HCT116 (cell line): ENCODE data around the gene RASSF9. TPM values are rescaled to one million over a fixed set of nuclear protein-coding genes. Genes with fewer than 3 reads are reported as not detected.

Source experiments
- ATAC-seq: fragments of 200-7000 bp; cut with Tn5 transposase; 2 replicates; pipeline ENCODE4 v1.9.1; 2020; ENCODE audit warnings: mild to moderate bottlenecking, moderate library complexity
- BruUV-seq: library from RNA; stranded (reverse); fragments of 400-500 nt; replicated peaks from 2 replicates; lab custom pipeline; 2021; lab: Mats Ljungman, UMichigan
- CTCF ChIA-PET: fragments of 300-600 bp; sonication (Branson Sonifier 250); formaldehyde crosslinking; loops from one replicate; lab custom pipeline; 2021; ENCODE audit warnings: antibody characterized with exemption; lab: Charles Lee
- POLR2A ChIA-PET: fragments of 300-600, 350-600 bp; sonication (Branson Sonifier 250); formaldehyde crosslinking; loops from one replicate; lab custom pipeline; 2021; ENCODE audit warnings: antibody characterized with exemption; lab: Charles Lee
- RAD21 ChIA-PET, 2 experiments: fragments of 300-600 bp; sonication (Branson Sonifier 250); formaldehyde crosslinking; loops; one replicate each; lab custom pipeline; 2023; ENCODE audit warnings: low total read pairs in 2 of 2; ENCODE audit not compliant: uncharacterized antibody in 2 of 2, unreplicated experiment in 2 of 2, low non-redundant PET in 1 of 2; lab: Charles Lee
- DNase-seq: peaks from one replicate; pipeline ENCODE4 v3.0.0-alpha.2; 2010; ENCODE audit warnings: low read depth, low spot score
- H2AFZ ChIP-seq: fragments of 200-600 bp; shearing (Covaris generic), sonication (generic); 2 replicates; pipeline ENCODE4 v1.6.1; 2017; ENCODE audit warnings: low read depth, mixed run types, mixed read lengths, antibody characterized with exemption, low read length; ENCODE audit not compliant: poor library complexity, severe bottlenecking
- H3K27ac ChIP-seq: 2 replicates; pipeline ENCODE4 v1.5.1; 2012; ENCODE audit warnings: low read depth, low read length
- H3K27me3 ChIP-seq: fragments of 200-600 bp; sonication (generic); 2 replicates; pipeline ENCODE4 v1.6.1; 2016; ENCODE audit warnings: mixed run types, low read length, mixed read lengths; ENCODE audit not compliant: insufficient read depth
- H3K36me3 ChIP-seq, 2 experiments: fragments of 200-500 bp in 1 of 2; fragments of 200-600 bp in 1 of 2; sonication (Bioruptor generic) in 1 of 2; sonication (generic) in 1 of 2; 2 replicates each; pipeline versions ENCODE4 v1.5.1 to v1.6.1; 2014 to 2016; ENCODE audit warnings: low read length in 2 of 2, inconsistent platforms in 1 of 2, mixed read lengths in 1 of 2, mixed run types in 1 of 2; ENCODE audit not compliant: insufficient read depth in 2 of 2, control insufficient read depth in 1 of 2
- H3K4me1 ChIP-seq, 2 experiments: fragments of 200-600 bp in 1 of 2; sonication (generic) in 1 of 2; 2 replicates each; pipeline versions ENCODE4 v1.5.1 to v1.6.1; 2012 to 2017; ENCODE audit warnings: low read length in 2 of 2, inconsistent platforms in 1 of 2, mild to moderate bottlenecking in 1 of 2, mixed read lengths in 1 of 2, mixed run types in 1 of 2, moderate library complexity in 1 of 2; ENCODE audit not compliant: insufficient read depth in 2 of 2, control insufficient read depth in 1 of 2
- H3K4me2 ChIP-seq: fragments of 200-600 bp; sonication (generic); 2 replicates; pipeline ENCODE4 v1.6.1; 2017; ENCODE audit warnings: mixed run types, low read length, mixed read lengths
- H3K4me3 ChIP-seq, 2 experiments: fragments of 200-600 bp in 1 of 2; sonication (generic) in 1 of 2; replicated peaks in 1 of 2; 2 replicates each; pipeline ENCODE4 v1.5.1; 2011 to 2016; ENCODE audit warnings: low read length in 2 of 2, control low read depth in 1 of 2, low read depth in 1 of 2, mild to moderate bottlenecking in 1 of 2, mixed read lengths in 1 of 2, mixed run types in 1 of 2
- H3K79me2 ChIP-seq: fragments of 200-600 bp; sonication (generic); 2 replicates; pipeline ENCODE4 v1.6.1; 2017; ENCODE audit warnings: mild to moderate bottlenecking, mixed run types, low read length, moderate library complexity, mixed read lengths; ENCODE audit not compliant: insufficient read depth
- H3K9ac ChIP-seq: fragments of 200-600 bp; sonication (generic); 2 replicates; pipeline ENCODE4 v1.6.1; 2016; ENCODE audit warnings: low read length, mixed read lengths
- H3K9me2 ChIP-seq: fragments of 200-600 bp; sonication (generic), shearing (Covaris generic); 2 replicates; pipeline ENCODE4 v1.6.1; 2017; ENCODE audit warnings: mixed run types, mild to moderate bottlenecking, moderate library complexity; ENCODE audit not compliant: insufficient read depth
- H3K9me3 ChIP-seq, 2 experiments: fragments of 200-500 bp in 1 of 2; fragments of 200-600 bp in 1 of 2; sonication (Bioruptor generic) in 1 of 2; sonication (generic) in 1 of 2; 2 replicates each; pipeline ENCODE4 v1.6.1; 2014 to 2017; ENCODE audit warnings: low read length in 2 of 2, mixed read lengths in 2 of 2, inconsistent platforms in 1 of 2, low read depth in 1 of 2, mild to moderate bottlenecking in 1 of 2, mixed run types in 1 of 2, moderate library complexity in 1 of 2; ENCODE audit not compliant: control insufficient read depth in 1 of 2, insufficient read depth in 1 of 2
- H4K20me1 ChIP-seq: fragments of 200-600 bp; sonication (generic), shearing (Covaris generic); 2 replicates; pipeline ENCODE4 v1.6.1; 2017; ENCODE audit warnings: mixed run types, mild to moderate bottlenecking, moderate library complexity; ENCODE audit not compliant: insufficient read depth
- CEBPB ChIP-seq: IDR thresholded peaks from 2 replicates; pipeline ENCODE4 v1.6.1; 2012; ENCODE audit warnings: low read depth
- EGR1 ChIP-seq: IDR thresholded peaks from 2 replicates; pipeline ENCODE4 v1.6.1; 2012; ENCODE audit warnings: low read depth
- ELF1 ChIP-seq: IDR thresholded peaks from 2 replicates; pipeline ENCODE4 v1.6.1; 2012; ENCODE audit warnings: low read depth, borderline replicate concordance
- EZH2 ChIP-seq: fragments of 200-600 bp; sonication (generic); IDR thresholded peaks from 2 replicates; pipeline ENCODE4 v1.6.1; 2017; ENCODE audit warnings: antibody characterized with exemption, mixed run types
- EZH2phosphoT487 ChIP-seq: fragments of 200-600 bp; IDR thresholded peaks from 2 replicates; pipeline ENCODE4 v1.6.1; 2018; ENCODE audit warnings: antibody characterized with exemption, borderline replicate concordance
- FOSL1 ChIP-seq: IDR thresholded peaks from 2 replicates; pipeline ENCODE4 v1.6.1; 2012; ENCODE audit warnings: low read depth
- POLR2A ChIP-seq: IDR thresholded peaks from 2 replicates; pipeline ENCODE4 v1.7.0; 2011; ENCODE audit warnings: borderline replicate concordance; ENCODE audit not compliant: insufficient read depth, insufficient read length; ENCODE audit errors: extremely low read depth
- RAD21 ChIP-seq: IDR thresholded peaks from 2 replicates; pipeline ENCODE4 v1.6.1; 2012; ENCODE audit warnings: low read depth, mild to moderate bottlenecking
- SIN3A ChIP-seq: IDR thresholded peaks from 2 replicates; pipeline ENCODE4 v1.6.1; 2012; ENCODE audit warnings: low read depth
- SP1 ChIP-seq: IDR thresholded peaks from 2 replicates; pipeline ENCODE4 v1.6.1; 2012; ENCODE audit warnings: low read depth
- TCF7L2 ChIP-seq: IDR thresholded peaks from 2 replicates; pipeline ENCODE4 v1.7.0; 2011; ENCODE audit warnings: borderline replicate concordance, inconsistent platforms; ENCODE audit not compliant: insufficient read depth, insufficient read length; ENCODE audit errors: extremely low read depth
- YY1 ChIP-seq: IDR thresholded peaks from 2 replicates; pipeline ENCODE4 v1.6.1; 2011; ENCODE audit warnings: low read length, low read depth, moderate library complexity, mild to moderate bottlenecking; ENCODE audit not compliant: insufficient replicate concordance; ENCODE audit errors: extremely low read depth
- ZFX ChIP-seq: fragments of 450-650 bp; IDR thresholded peaks from 2 replicates; pipeline ENCODE4 v1.6.1; 2017
- ZNF274 ChIP-seq: fragments of 200-500 bp; sonication (Bioruptor generic); IDR thresholded peaks from 2 replicates; pipeline ENCODE4 v1.6.1; 2014; ENCODE audit warnings: mild to moderate bottlenecking, low read depth, low read length, inconsistent platforms
- intact Hi-C: fragments of 100-400 bp; cut with micrococcal nuclease; formaldehyde crosslinking; loops from 2 replicates; pipeline ENCODE4 v1.10.0; 2022
- total RNA-seq: library from RNA; stranded (reverse); gene quantifications from one replicate; pipeline ENCODE4 v1.2.1, GENCODE V29; 2021; ENCODE audit not compliant: unreplicated experiment
- TF ChIP-seq, protein P1 (sequence below), 3 experiments: fragments of 200-600 bp in 1 of 3; sonication (generic) in 1 of 3; IDR thresholded peaks in 2 of 3; conservative IDR thresholded peaks in 1 of 3; 2 replicates each; pipeline ENCODE4 v1.5.1; 2012 to 2017; ENCODE audit warnings: low read depth in 2 of 3, low read length in 2 of 3, antibody characterized with exemption in 1 of 3, borderline replicate concordance in 1 of 3, control low read depth in 1 of 3, mild to moderate bottlenecking in 1 of 3, mixed read lengths in 1 of 3, mixed run types in 1 of 3, moderate library complexity in 1 of 3; ENCODE audit not compliant: insufficient read depth in 1 of 3
- TF ChIP-seq, protein P2 (sequence below): IDR thresholded peaks from 2 replicates; pipeline ENCODE4 v1.6.1; 2012; ENCODE audit warnings: low read depth
- TF ChIP-seq, protein P3 (sequence below): IDR thresholded peaks from 2 replicates; pipeline ENCODE4 v1.6.1; 2012

Gene RASSF9
- total RNA-seq, 1 experiment from 2014 or later: not detected

DNA sequence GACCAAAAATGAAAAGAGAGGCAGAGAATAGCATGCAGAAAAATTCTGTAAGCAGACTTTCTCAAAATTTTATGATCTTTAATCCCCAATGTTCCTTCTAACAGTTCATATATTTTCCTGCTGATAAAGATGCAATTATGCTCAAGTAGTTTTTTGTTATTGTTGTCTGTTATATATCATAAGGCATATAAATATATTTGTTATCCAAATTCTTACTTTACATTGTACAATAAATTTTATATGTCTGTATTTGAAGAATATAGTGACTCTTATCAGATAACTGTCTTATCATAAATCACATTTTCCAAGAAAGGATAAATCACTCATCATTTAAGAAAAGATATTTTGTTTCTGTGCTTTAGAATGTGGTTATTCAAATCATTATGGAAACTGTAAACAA is 2.6 kb downstream of the RASSF9 start:
- Histone ChIP-seq H3K9me3 (no peaks in the 10 kb centered on the region), H3K9me2 (no peaks in the 10 kb centered on the region), H3K4me2 (no peak overlapping the region), H2AFZ (no peak overlapping the region), H3K27ac (no peak overlapping the region), H3K9ac (no peak overlapping the region), H3K36me3 (no peaks in the 10 kb centered on the region), H3K4me3 (no peak overlapping the region), H3K27me3 (no peaks in the 10 kb centered on the region), H3K79me2 (no peaks in the 10 kb centered on the region), H4K20me1 (no peaks in the 10 kb centered on the region), H3K4me1 (no peaks in the 10 kb centered on the region)
- ChIA-PET CTCF (no interaction called here), RAD21 (no interaction called here), POLR2A (no interaction called here)
- no peak for ATAC-seq
- TF ChIP-seq ELF1 (no peak), EZH2 (no peak), SIN3A (no peak), RAD21 (no peak), CEBPB (no peak), EZH2phosphoT487 (no peak), TCF7L2 (no peak), ZFX (no peak)
- BruUV-seq: no TSS peak
- intact Hi-C loops: no loop called here
- DNase-seq: no peak

DNA sequence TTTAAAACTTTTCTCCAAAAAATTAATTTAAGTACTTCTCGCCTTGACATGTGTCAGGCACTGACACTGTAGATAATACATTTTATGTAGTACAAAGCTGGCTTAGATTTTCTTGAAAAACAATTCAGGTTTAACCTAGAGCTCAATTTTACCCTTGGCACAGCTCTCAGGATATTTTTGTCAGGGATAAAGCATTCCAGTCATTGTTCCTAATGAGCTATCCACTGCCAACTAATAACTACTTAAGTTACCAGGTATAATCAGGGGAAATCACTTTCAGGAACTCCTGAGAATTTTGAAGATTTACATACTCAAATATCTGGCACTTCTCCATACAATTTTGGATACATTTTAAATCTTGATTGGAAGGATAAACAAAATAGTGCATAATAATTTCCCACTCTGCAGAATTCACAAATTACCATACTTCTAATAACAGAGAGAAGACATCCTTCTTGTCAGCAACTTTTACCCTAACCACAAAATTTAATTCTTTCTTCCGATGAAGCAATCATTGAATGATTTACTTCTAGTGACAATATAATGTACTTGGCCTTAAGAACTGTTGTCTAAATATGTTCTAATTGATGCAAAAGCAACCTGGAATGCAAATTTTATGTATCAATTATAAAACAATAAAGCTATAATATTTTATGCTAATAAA is 4.8 kb downstream of the RASSF9 start:
- DNase-seq (no peak), ATAC-seq (no peak)
- Histone ChIP-seq H3K27me3 (no peaks in the 10 kb centered on the region), H3K9me3 (no peaks in the 10 kb centered on the region), H3K36me3 (no peaks in the 10 kb centered on the region), H3K4me3 (no peak overlapping the region), H3K9me2 (no peaks in the 10 kb centered on the region), H3K79me2 (no peaks in the 10 kb centered on the region), H2AFZ (no peak overlapping the region), H3K9ac (no peak overlapping the region), H3K4me2 (no peak overlapping the region), H4K20me1 (no peaks in the 10 kb centered on the region), H3K27ac (no peak overlapping the region), H3K4me1 (no peaks in the 10 kb centered on the region)
- ChIA-PET CTCF (no interaction called here), RAD21 (no interaction called here), POLR2A (no interaction called here)
- TF ChIP-seq EZH2 (no peak), EZH2phosphoT487 (no peak), YY1 (no peak), FOSL1 (no peak), EGR1 (no peak), ZNF274 (no peak), SP1 (no peak), POLR2A (no peak)
- TF ChIP-seq, protein P1, sequence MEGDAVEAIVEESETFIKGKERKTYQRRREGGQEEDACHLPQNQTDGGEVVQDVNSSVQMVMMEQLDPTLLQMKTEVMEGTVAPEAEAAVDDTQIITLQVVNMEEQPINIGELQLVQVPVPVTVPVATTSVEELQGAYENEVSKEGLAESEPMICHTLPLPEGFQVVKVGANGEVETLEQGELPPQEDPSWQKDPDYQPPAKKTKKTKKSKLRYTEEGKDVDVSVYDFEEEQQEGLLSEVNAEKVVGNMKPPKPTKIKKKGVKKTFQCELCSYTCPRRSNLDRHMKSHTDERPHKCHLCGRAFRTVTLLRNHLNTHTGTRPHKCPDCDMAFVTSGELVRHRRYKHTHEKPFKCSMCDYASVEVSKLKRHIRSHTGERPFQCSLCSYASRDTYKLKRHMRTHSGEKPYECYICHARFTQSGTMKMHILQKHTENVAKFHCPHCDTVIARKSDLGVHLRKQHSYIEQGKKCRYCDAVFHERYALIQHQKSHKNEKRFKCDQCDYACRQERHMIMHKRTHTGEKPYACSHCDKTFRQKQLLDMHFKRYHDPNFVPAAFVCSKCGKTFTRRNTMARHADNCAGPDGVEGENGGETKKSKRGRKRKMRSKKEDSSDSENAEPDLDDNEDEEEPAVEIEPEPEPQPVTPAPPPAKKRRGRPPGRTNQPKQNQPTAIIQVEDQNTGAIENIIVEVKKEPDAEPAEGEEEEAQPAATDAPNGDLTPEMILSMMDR (IDR thresholded peaks at IDR 0.05 in 2 of 3, conservative IDR thresholded peaks at IDR 0.05 in 1 of 3; ENCODE audit: borderline replicate concordance in 1 of 3, insufficient read depth in 1 of 3, low read depth in 2 of 3, low read length in 2 of 3): no peak
- TF ChIP-seq, protein P2, sequence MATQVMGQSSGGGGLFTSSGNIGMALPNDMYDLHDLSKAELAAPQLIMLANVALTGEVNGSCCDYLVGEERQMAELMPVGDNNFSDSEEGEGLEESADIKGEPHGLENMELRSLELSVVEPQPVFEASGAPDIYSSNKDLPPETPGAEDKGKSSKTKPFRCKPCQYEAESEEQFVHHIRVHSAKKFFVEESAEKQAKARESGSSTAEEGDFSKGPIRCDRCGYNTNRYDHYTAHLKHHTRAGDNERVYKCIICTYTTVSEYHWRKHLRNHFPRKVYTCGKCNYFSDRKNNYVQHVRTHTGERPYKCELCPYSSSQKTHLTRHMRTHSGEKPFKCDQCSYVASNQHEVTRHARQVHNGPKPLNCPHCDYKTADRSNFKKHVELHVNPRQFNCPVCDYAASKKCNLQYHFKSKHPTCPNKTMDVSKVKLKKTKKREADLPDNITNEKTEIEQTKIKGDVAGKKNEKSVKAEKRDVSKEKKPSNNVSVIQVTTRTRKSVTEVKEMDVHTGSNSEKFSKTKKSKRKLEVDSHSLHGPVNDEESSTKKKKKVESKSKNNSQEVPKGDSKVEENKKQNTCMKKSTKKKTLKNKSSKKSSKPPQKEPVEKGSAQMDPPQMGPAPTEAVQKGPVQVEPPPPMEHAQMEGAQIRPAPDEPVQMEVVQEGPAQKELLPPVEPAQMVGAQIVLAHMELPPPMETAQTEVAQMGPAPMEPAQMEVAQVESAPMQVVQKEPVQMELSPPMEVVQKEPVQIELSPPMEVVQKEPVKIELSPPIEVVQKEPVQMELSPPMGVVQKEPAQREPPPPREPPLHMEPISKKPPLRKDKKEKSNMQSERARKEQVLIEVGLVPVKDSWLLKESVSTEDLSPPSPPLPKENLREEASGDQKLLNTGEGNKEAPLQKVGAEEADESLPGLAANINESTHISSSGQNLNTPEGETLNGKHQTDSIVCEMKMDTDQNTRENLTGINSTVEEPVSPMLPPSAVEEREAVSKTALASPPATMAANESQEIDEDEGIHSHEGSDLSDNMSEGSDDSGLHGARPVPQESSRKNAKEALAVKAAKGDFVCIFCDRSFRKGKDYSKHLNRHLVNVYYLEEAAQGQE: no peak
- TF ChIP-seq, protein P3, sequence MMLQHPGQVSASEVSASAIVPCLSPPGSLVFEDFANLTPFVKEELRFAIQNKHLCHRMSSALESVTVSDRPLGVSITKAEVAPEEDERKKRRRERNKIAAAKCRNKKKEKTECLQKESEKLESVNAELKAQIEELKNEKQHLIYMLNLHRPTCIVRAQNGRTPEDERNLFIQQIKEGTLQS: no peak
- intact Hi-C loops: no loop called here
- no TSS peak for BruUV-seq
